HL-60 (cell line): ENCODE measurements around the gene SDK1.

Source experiments
- DNase-seq, 2 experiments: peaks; one replicate each; pipeline ENCODE4 v3.0.0-alpha.2; 2010 to 2020; ENCODE audit warnings: low read depth in 1 of 2, low spot score in 1 of 2
- H3K27ac ChIP-seq: fragments of 250-450 bp; sonication (Bioruptor Pico); replicated peaks from 2 replicates; pipeline ENCODE4 v1.5.1; 2020; ENCODE audit warnings: mild to moderate bottlenecking, moderate library complexity
- H3K27me3 ChIP-seq: fragments of 250-450 bp; sonication (Bioruptor Pico); 2 replicates; pipeline ENCODE4 v1.5.1; 2021; ENCODE audit warnings: mild to moderate bottlenecking, moderate library complexity; ENCODE audit not compliant: insufficient read depth, poor library complexity, severe bottlenecking
- H3K4me3 ChIP-seq: replicated peaks from 2 replicates; pipeline ENCODE4 v1.5.1; 2011; ENCODE audit warnings: mild to moderate bottlenecking, control low read depth, low read length; ENCODE audit not compliant: insufficient read depth
- CTCF ChIP-seq: IDR thresholded peaks from one replicate; pipeline ENCODE4 v1.5.1; 2011; ENCODE audit warnings: low read length, control low read depth, inconsistent platforms; ENCODE audit not compliant: insufficient read depth
- GABPA ChIP-seq: IDR thresholded peaks from 2 replicates; pipeline ENCODE4 v1.6.1; 2012; ENCODE audit warnings: low read depth
- POLR2AphosphoS5 ChIP-seq: IDR thresholded peaks from 2 replicates; pipeline ENCODE4 v1.6.1; 2012; ENCODE audit warnings: low read depth
- SPI1 ChIP-seq: IDR thresholded peaks from 2 replicates; pipeline ENCODE4 v1.6.1; 2012; ENCODE audit warnings: low read depth, mild to moderate bottlenecking, borderline replicate concordance
- TF ChIP-seq, protein P1 (sequence below): IDR thresholded peaks from 2 replicates; pipeline ENCODE4 v1.6.1; 2012; ENCODE audit warnings: low read depth; ENCODE audit not compliant: insufficient replicate concordance

The SDK1 gene

GRCh38 chr7:3560495-3560894 lies 259.4 kb downstream of the SDK1 start:
- Histone ChIP-seq H3K27ac (no peak overlapping the region), H3K27me3 (no peaks in the 10 kb centered on the region), H3K4me3 (no peak overlapping the region)
- DNase-seq = no peak
- TF ChIP-seq SPI1 (no peak), GABPA (no peak)
- TF ChIP-seq, protein P1, sequence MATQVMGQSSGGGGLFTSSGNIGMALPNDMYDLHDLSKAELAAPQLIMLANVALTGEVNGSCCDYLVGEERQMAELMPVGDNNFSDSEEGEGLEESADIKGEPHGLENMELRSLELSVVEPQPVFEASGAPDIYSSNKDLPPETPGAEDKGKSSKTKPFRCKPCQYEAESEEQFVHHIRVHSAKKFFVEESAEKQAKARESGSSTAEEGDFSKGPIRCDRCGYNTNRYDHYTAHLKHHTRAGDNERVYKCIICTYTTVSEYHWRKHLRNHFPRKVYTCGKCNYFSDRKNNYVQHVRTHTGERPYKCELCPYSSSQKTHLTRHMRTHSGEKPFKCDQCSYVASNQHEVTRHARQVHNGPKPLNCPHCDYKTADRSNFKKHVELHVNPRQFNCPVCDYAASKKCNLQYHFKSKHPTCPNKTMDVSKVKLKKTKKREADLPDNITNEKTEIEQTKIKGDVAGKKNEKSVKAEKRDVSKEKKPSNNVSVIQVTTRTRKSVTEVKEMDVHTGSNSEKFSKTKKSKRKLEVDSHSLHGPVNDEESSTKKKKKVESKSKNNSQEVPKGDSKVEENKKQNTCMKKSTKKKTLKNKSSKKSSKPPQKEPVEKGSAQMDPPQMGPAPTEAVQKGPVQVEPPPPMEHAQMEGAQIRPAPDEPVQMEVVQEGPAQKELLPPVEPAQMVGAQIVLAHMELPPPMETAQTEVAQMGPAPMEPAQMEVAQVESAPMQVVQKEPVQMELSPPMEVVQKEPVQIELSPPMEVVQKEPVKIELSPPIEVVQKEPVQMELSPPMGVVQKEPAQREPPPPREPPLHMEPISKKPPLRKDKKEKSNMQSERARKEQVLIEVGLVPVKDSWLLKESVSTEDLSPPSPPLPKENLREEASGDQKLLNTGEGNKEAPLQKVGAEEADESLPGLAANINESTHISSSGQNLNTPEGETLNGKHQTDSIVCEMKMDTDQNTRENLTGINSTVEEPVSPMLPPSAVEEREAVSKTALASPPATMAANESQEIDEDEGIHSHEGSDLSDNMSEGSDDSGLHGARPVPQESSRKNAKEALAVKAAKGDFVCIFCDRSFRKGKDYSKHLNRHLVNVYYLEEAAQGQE = no peak

GRCh38 chr7:3561932-3562331 lies 260.9 kb downstream of the SDK1 start:
- Histone ChIP-seq H3K27me3 (no peaks in the 10 kb centered on the region), H3K27ac (no peak overlapping the region), H3K4me3 (no peak overlapping the region)
- DNase-seq = no peak
- no peak for TF ChIP-seq SPI1
- no peak for TF ChIP-seq CTCF
- TF ChIP-seq, protein P1 = no peak
- TF ChIP-seq GABPA = no peak
- TF ChIP-seq POLR2AphosphoS5 = no peak

- no peaks in the 10 kb centered on the region for H3K27me3 ChIP-seq
- TF ChIP-seq SPI1 (no peak), CTCF (no peak), GABPA (no peak), POLR2AphosphoS5 (no peak)
- TF ChIP-seq, protein P1 = no peak
- DNase-seq = no peak
- no peak overlapping the region for H3K4me3 ChIP-seq
- H3K27ac ChIP-seq = no peak overlapping the region
Observed at GRCh38 chr7:3564231-3564630, 263.2 kb downstream of the SDK1 start.
